ENCODE results near the gene ARHGAP27. TPM values are rescaled to one million over a fixed set of nuclear protein-coding genes. Genes with fewer than 3 reads are reported as not detected.

ARHGAP27 gene
- polyA plus RNA-seq, 3 donors = 47.2 to 315 (median 55.0) TPM

DNA sequence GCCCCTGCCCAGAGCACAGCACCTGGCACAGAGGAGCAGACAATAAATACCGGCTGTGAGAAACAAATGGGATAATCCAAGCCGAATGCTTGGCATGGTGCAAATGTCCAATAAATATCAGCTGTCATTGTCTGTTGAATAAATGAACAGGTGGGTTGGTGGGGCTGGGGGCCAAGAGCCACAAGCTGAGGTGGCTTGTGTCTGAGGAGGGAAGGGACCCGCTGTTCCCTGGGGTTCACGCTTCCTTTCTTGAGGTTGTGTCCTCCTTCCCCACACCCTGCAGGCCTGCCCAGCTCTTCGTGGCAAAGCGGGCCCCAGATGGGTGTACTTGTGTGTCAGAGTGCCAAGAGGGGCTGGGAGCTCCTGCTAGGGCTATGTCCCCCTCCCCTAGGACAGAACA lies 38.6 kb downstream of the ARHGAP27 start:
- Histone ChIP-seq H2AFZ (ENCODE audit: insufficient read depth, low read depth, low read length, poor library complexity, severe bottlenecking) (no peak overlapping the region), H3K4me1 (ENCODE audit: control insufficient read depth in 1 of 2, insufficient read depth in 2 of 2, low read length in 2 of 2) (peaks cover 0 to 10% of the 10 kb centered on the region in 2 donors), H3K4me3 (replicated peaks in 1 of 3; ENCODE audit: low read depth in 2 of 3, low read length in 3 of 3) (no peak overlapping the region), H3K27me3 (ENCODE audit: control insufficient read depth in 2 of 2, insufficient read depth in 2 of 2, low read length in 2 of 2) (no peaks in the 10 kb centered on the region), H3K27ac (ENCODE audit: low read depth in 1 of 2, low read length in 2 of 2) (no peak overlapping the region), H3K36me3 (replicated peaks in 1 of 2; ENCODE audit: control insufficient read depth in 1 of 2, insufficient read depth in 2 of 2, low read length in 2 of 2) (peaks cover 51 to 60% of the 10 kb centered on the region in 2 donors), H3K79me2 (ENCODE audit: insufficient read depth, low read length) (peaks cover 8% of the 10 kb centered on the region), H3K9ac (ENCODE audit: insufficient read depth, low read length, poor library complexity, severe bottlenecking) (no peak overlapping the region), H3K4me2 (replicated peaks; ENCODE audit: extremely low read depth, low read length, poor library complexity, severe bottlenecking) (no peak overlapping the region), H4K20me1 (ENCODE audit: insufficient read depth, low read length) (peaks cover 77% of the 10 kb centered on the region), H3K9me3 (replicated peaks in 1 of 2; ENCODE audit: control insufficient read depth in 1 of 2, insufficient read depth in 1 of 2, low read length in 2 of 2) (no peaks in the 10 kb centered on the region)
- H3K4me1 Mint-ChIP-seq = peaks cover 17% of the 10 kb centered on the region
- peaks cover 44 to 53% of the 10 kb centered on the region in 2 donors for H3K36me3 Mint-ChIP-seq
- TF ChIP-seq, protein P1, sequence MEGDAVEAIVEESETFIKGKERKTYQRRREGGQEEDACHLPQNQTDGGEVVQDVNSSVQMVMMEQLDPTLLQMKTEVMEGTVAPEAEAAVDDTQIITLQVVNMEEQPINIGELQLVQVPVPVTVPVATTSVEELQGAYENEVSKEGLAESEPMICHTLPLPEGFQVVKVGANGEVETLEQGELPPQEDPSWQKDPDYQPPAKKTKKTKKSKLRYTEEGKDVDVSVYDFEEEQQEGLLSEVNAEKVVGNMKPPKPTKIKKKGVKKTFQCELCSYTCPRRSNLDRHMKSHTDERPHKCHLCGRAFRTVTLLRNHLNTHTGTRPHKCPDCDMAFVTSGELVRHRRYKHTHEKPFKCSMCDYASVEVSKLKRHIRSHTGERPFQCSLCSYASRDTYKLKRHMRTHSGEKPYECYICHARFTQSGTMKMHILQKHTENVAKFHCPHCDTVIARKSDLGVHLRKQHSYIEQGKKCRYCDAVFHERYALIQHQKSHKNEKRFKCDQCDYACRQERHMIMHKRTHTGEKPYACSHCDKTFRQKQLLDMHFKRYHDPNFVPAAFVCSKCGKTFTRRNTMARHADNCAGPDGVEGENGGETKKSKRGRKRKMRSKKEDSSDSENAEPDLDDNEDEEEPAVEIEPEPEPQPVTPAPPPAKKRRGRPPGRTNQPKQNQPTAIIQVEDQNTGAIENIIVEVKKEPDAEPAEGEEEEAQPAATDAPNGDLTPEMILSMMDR (IDR thresholded peaks at IDR 0.05) = no peak
- peaks cover 2 to 10% (median 7%) of the 10 kb centered on the region in 3 donors for H3K27me3 Mint-ChIP-seq (ENCODE audit: low read depth in 3 of 3)
- no peak overlapping the region for H3K27ac Mint-ChIP-seq
- H3K9me3 Mint-ChIP-seq = peaks cover 0 to 3% (median 0%) of the 10 kb centered on the region in 7 donors
- intact Hi-C loops (cut with micrococcal nuclease) = loop anchor here in 1 of 2 donors (10.0 kb wide), 1 partner anchor 441 kb away; no protein-coding TSS in a partner anchor
- no peak overlapping the region for H3K4me3 Mint-ChIP-seq
- 100% methylated on average over 2 of the region's 6 CpGs for WGBS (ENCODE audit: insufficient coverage)
- DNase-seq = no peak

DNA sequence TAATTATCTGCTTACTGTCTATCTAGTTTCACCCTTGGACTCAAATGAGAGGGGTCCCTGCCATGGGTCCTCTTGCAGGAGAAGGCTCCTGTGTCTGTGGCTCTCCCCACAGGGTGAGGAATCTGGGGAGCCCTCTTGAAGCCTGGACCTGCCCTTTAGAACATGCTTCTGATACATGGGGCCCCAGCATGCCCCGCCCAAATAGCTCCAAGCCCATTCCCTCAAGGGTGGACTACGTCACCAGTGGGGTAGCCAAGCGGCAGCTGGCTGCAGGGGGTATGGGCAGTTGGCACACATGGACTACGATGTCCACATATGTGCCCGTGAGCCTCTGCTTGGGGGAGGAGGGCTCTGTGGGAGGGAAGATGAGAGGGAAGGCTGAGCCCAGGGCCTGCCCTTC lies 39.3 kb downstream of the ARHGAP27 start:
- no peak for DNase-seq
- intact Hi-C loops (cut with micrococcal nuclease) = loop anchor here in 1 of 2 donors (10.0 kb wide), 1 partner anchor 441 kb away; no protein-coding TSS in a partner anchor
- no peaks in the 10 kb centered on the region for H3K27me3 ChIP-seq (ENCODE audit: control insufficient read depth in 2 of 2, insufficient read depth in 2 of 2, low read length in 2 of 2)
- H3K4me3 Mint-ChIP-seq = no peak overlapping the region
- no peak overlapping the region for H2AFZ ChIP-seq (ENCODE audit: insufficient read depth, low read depth, low read length, poor library complexity, severe bottlenecking)
- H4K20me1 ChIP-seq (ENCODE audit: insufficient read depth, low read length) = peaks cover 70% of the 10 kb centered on the region
- no peak overlapping the region for H3K9ac ChIP-seq (ENCODE audit: insufficient read depth, low read length, poor library complexity, severe bottlenecking)
- peaks cover 0 to 3% (median 0%) of the 10 kb centered on the region in 7 donors for H3K9me3 Mint-ChIP-seq
- H3K27ac ChIP-seq (ENCODE audit: low read depth in 1 of 2, low read length in 2 of 2) = no peak overlapping the region
- H3K27ac Mint-ChIP-seq = peak overlapping the region in 2 of 7 donors; percentile 22 to 46
- peaks cover 37 to 46% of the 10 kb centered on the region in 2 donors for H3K36me3 Mint-ChIP-seq
- peaks cover 44 to 53% of the 10 kb centered on the region in 2 donors for H3K36me3 ChIP-seq (replicated peaks in 1 of 2; ENCODE audit: control insufficient read depth in 1 of 2, insufficient read depth in 2 of 2, low read length in 2 of 2)
- peaks cover 15% of the 10 kb centered on the region for H3K4me1 Mint-ChIP-seq
- no peak overlapping the region for H3K4me2 ChIP-seq (replicated peaks; ENCODE audit: extremely low read depth, low read length, poor library complexity, severe bottlenecking)
- peaks cover 6% of the 10 kb centered on the region for H3K79me2 ChIP-seq (ENCODE audit: insufficient read depth, low read length)
- no peaks in the 10 kb centered on the region for H3K9me3 ChIP-seq (replicated peaks in 1 of 2; ENCODE audit: control insufficient read depth in 1 of 2, insufficient read depth in 1 of 2, low read length in 2 of 2)
- TF ChIP-seq, protein P1 (IDR thresholded peaks at IDR 0.05) = no peak
- peaks cover 2 to 16% (median 7%) of the 10 kb centered on the region in 3 donors for H3K27me3 Mint-ChIP-seq (ENCODE audit: low read depth in 3 of 3)
- H3K4me1 ChIP-seq (ENCODE audit: control insufficient read depth in 1 of 2, insufficient read depth in 2 of 2, low read length in 2 of 2) = peaks cover 0 to 10% of the 10 kb centered on the region in 2 donors
- H3K4me3 ChIP-seq (replicated peaks in 1 of 3; ENCODE audit: low read depth in 2 of 3, low read length in 3 of 3) = no peak overlapping the region
- WGBS (ENCODE audit: insufficient coverage) = 97% methylated on average over 3 of the region's 5 CpGs
